Measurements from ENCODE around the gene ATF7IP.

Gene ATF7IP

GRCh38 chr12:14473707-14474287 is 108.3 kb downstream of the ATF7IP start:
- H3K36me3 ChIP-seq (ENCODE audit: control insufficient read depth, insufficient read depth, low read length), result peaks cover 61% of the 10 kb centered on the region
- no peaks in the 10 kb centered on the region for H3K27me3 ChIP-seq (replicated peaks; ENCODE audit: control insufficient read depth, insufficient read depth, low read length, poor library complexity, severe bottlenecking)
- H3K4me3 ChIP-seq (ENCODE audit: insufficient read depth, low read depth, low read length, poor library complexity, severe bottlenecking), result no peak overlapping the region
- peaks cover 11% of the 10 kb centered on the region for H3K9me3 ChIP-seq (ENCODE audit: control insufficient read depth, low read length)
- H3K27ac ChIP-seq (ENCODE audit: insufficient read depth, low read length, poor library complexity, severe bottlenecking), result no peak overlapping the region
- no peaks in the 10 kb centered on the region for H3K4me1 ChIP-seq (ENCODE audit: control insufficient read depth, insufficient read depth, low read length, poor library complexity, severe bottlenecking)
- no peak for DNase-seq

- no peak overlapping the region for H3K4me3 ChIP-seq (ENCODE audit: insufficient read depth, low read depth, low read length, poor library complexity, severe bottlenecking)
- H3K36me3 ChIP-seq (ENCODE audit: control insufficient read depth, insufficient read depth, low read length), result peaks cover 65% of the 10 kb centered on the region
- DNase-seq, result no peak
- no peaks in the 10 kb centered on the region for H3K27me3 ChIP-seq (replicated peaks; ENCODE audit: control insufficient read depth, insufficient read depth, low read length, poor library complexity, severe bottlenecking)
- no peaks in the 10 kb centered on the region for H3K4me1 ChIP-seq (ENCODE audit: control insufficient read depth, insufficient read depth, low read length, poor library complexity, severe bottlenecking)
- no peak overlapping the region for H3K27ac ChIP-seq (ENCODE audit: insufficient read depth, low read length, poor library complexity, severe bottlenecking)
- H3K9me3 ChIP-seq (ENCODE audit: control insufficient read depth, low read length), result peaks cover 5% of the 10 kb centered on the region
Observed at GRCh38 chr12:14479004-14479403, 113.5 kb downstream of the ATF7IP start.

- DNase-seq, result no peak
- no peaks in the 10 kb centered on the region for H3K4me1 ChIP-seq (ENCODE audit: control insufficient read depth, insufficient read depth, low read length, poor library complexity, severe bottlenecking)
- H3K27ac ChIP-seq (ENCODE audit: insufficient read depth, low read length, poor library complexity, severe bottlenecking), result no peak overlapping the region
- no peaks in the 10 kb centered on the region for H3K27me3 ChIP-seq (replicated peaks; ENCODE audit: control insufficient read depth, insufficient read depth, low read length, poor library complexity, severe bottlenecking)
- H3K9me3 ChIP-seq (ENCODE audit: control insufficient read depth, low read length), result no peaks in the 10 kb centered on the region
- H3K4me3 ChIP-seq (ENCODE audit: insufficient read depth, low read depth, low read length, poor library complexity, severe bottlenecking), result no peak overlapping the region
- H3K36me3 ChIP-seq (ENCODE audit: control insufficient read depth, insufficient read depth, low read length), result peaks cover 63% of the 10 kb centered on the region
Observed at GRCh38 chr12:14481201-14481600, 115.7 kb downstream of the ATF7IP start.

GRCh38 chr12:14482361-14482760 is 116.9 kb downstream of the ATF7IP start:
- Histone ChIP-seq H3K27me3 (replicated peaks; ENCODE audit: control insufficient read depth, insufficient read depth, low read length, poor library complexity, severe bottlenecking) (no peaks in the 10 kb centered on the region), H3K4me3 (ENCODE audit: insufficient read depth, low read depth, low read length, poor library complexity, severe bottlenecking) (no peak overlapping the region), H3K9me3 (ENCODE audit: control insufficient read depth, low read length) (no peaks in the 10 kb centered on the region), H3K36me3 (ENCODE audit: control insufficient read depth, insufficient read depth, low read length) (peaks cover 73% of the 10 kb centered on the region), H3K4me1 (ENCODE audit: control insufficient read depth, insufficient read depth, low read length, poor library complexity, severe bottlenecking) (no peaks in the 10 kb centered on the region), H3K27ac (ENCODE audit: insufficient read depth, low read length, poor library complexity, severe bottlenecking) (no peak overlapping the region)
- no peak for DNase-seq

GRCh38 chr12:14482886-14483285 is 117.4 kb downstream of the ATF7IP start:
- no peak for DNase-seq
- Histone ChIP-seq H3K27ac (ENCODE audit: insufficient read depth, low read length, poor library complexity, severe bottlenecking) (no peak overlapping the region), H3K4me3 (ENCODE audit: insufficient read depth, low read depth, low read length, poor library complexity, severe bottlenecking) (no peak overlapping the region), H3K4me1 (ENCODE audit: control insufficient read depth, insufficient read depth, low read length, poor library complexity, severe bottlenecking) (no peaks in the 10 kb centered on the region), H3K36me3 (ENCODE audit: control insufficient read depth, insufficient read depth, low read length) (peaks cover 78% of the 10 kb centered on the region), H3K27me3 (replicated peaks; ENCODE audit: control insufficient read depth, insufficient read depth, low read length, poor library complexity, severe bottlenecking) (no peaks in the 10 kb centered on the region), H3K9me3 (ENCODE audit: control insufficient read depth, low read length) (no peaks in the 10 kb centered on the region)

- Histone ChIP-seq H3K9me3 (ENCODE audit: control insufficient read depth, low read length) (no peaks in the 10 kb centered on the region), H3K27ac (ENCODE audit: insufficient read depth, low read length, poor library complexity, severe bottlenecking) (no peak overlapping the region), H3K27me3 (replicated peaks; ENCODE audit: control insufficient read depth, insufficient read depth, low read length, poor library complexity, severe bottlenecking) (no peaks in the 10 kb centered on the region), H3K4me1 (ENCODE audit: control insufficient read depth, insufficient read depth, low read length, poor library complexity, severe bottlenecking) (peaks cover 2% of the 10 kb centered on the region), H3K4me3 (ENCODE audit: insufficient read depth, low read depth, low read length, poor library complexity, severe bottlenecking) (no peak overlapping the region), H3K36me3 (ENCODE audit: control insufficient read depth, insufficient read depth, low read length) (peaks cover 72% of the 10 kb centered on the region)
- no peak for DNase-seq
Observed at GRCh38 chr12:14495326-14495725, 129.8 kb downstream of the ATF7IP start.

- Histone ChIP-seq H3K27me3 (replicated peaks; ENCODE audit: control insufficient read depth, insufficient read depth, low read length, poor library complexity, severe bottlenecking) (no peaks in the 10 kb centered on the region), H3K9me3 (ENCODE audit: control insufficient read depth, low read length) (no peaks in the 10 kb centered on the region), H3K4me3 (ENCODE audit: insufficient read depth, low read depth, low read length, poor library complexity, severe bottlenecking) (no peak overlapping the region), H3K36me3 (ENCODE audit: control insufficient read depth, insufficient read depth, low read length) (peaks cover 11% of the 10 kb centered on the region), H3K4me1 (ENCODE audit: control insufficient read depth, insufficient read depth, low read length, poor library complexity, severe bottlenecking) (no peaks in the 10 kb centered on the region), H3K27ac (ENCODE audit: insufficient read depth, low read length, poor library complexity, severe bottlenecking) (no peak overlapping the region)
- DNase-seq, result no peak
Observed at GRCh38 chr12:14505626-14506596, 140.4 kb downstream of the ATF7IP start.

GRCh38 chr12:14510574-14510973 is 145.1 kb downstream of the ATF7IP start:
- no peak overlapping the region for H3K4me3 ChIP-seq (ENCODE audit: insufficient read depth, low read depth, low read length, poor library complexity, severe bottlenecking)
- no peaks in the 10 kb centered on the region for H3K4me1 ChIP-seq (ENCODE audit: control insufficient read depth, insufficient read depth, low read length, poor library complexity, severe bottlenecking)
- no peaks in the 10 kb centered on the region for H3K27me3 ChIP-seq (replicated peaks; ENCODE audit: control insufficient read depth, insufficient read depth, low read length, poor library complexity, severe bottlenecking)
- no peak for DNase-seq
- no peaks in the 10 kb centered on the region for H3K9me3 ChIP-seq (ENCODE audit: control insufficient read depth, low read length)
- H3K27ac ChIP-seq (ENCODE audit: insufficient read depth, low read length, poor library complexity, severe bottlenecking), result no peak overlapping the region
- no peaks in the 10 kb centered on the region for H3K36me3 ChIP-seq (ENCODE audit: control insufficient read depth, insufficient read depth, low read length)

GRCh38 chr12:14514154-14514842 is 148.8 kb downstream of the ATF7IP start:
- Histone ChIP-seq H3K9me3 (ENCODE audit: control insufficient read depth, low read length) (no peaks in the 10 kb centered on the region), H3K4me1 (ENCODE audit: control insufficient read depth, insufficient read depth, low read length, poor library complexity, severe bottlenecking) (no peaks in the 10 kb centered on the region), H3K27me3 (replicated peaks; ENCODE audit: control insufficient read depth, insufficient read depth, low read length, poor library complexity, severe bottlenecking) (peaks cover 2% of the 10 kb centered on the region), H3K27ac (ENCODE audit: insufficient read depth, low read length, poor library complexity, severe bottlenecking) (no peak overlapping the region), H3K36me3 (ENCODE audit: control insufficient read depth, insufficient read depth, low read length) (no peaks in the 10 kb centered on the region), H3K4me3 (ENCODE audit: insufficient read depth, low read depth, low read length, poor library complexity, severe bottlenecking) (no peak overlapping the region)
- DNase-seq, result no peak

GRCh38 chr12:14514946-14515345 is 149.5 kb downstream of the ATF7IP start:
- H3K4me1 ChIP-seq (ENCODE audit: control insufficient read depth, insufficient read depth, low read length, poor library complexity, severe bottlenecking), result no peaks in the 10 kb centered on the region
- no peak overlapping the region for H3K27ac ChIP-seq (ENCODE audit: insufficient read depth, low read length, poor library complexity, severe bottlenecking)
- no peaks in the 10 kb centered on the region for H3K36me3 ChIP-seq (ENCODE audit: control insufficient read depth, insufficient read depth, low read length)
- H3K4me3 ChIP-seq (ENCODE audit: insufficient read depth, low read depth, low read length, poor library complexity, severe bottlenecking), result no peak overlapping the region
- peaks cover 2% of the 10 kb centered on the region for H3K27me3 ChIP-seq (replicated peaks; ENCODE audit: control insufficient read depth, insufficient read depth, low read length, poor library complexity, severe bottlenecking)
- H3K9me3 ChIP-seq (ENCODE audit: control insufficient read depth, low read length), result no peaks in the 10 kb centered on the region
- no peak for DNase-seq

Measured in effector memory CD4-positive, alpha-beta T cell (primary cell).